ENCODE measurements around the gene TM6SF1. TPM values are rescaled to one million over a fixed set of nuclear protein-coding genes. Genes with fewer than 3 reads are reported as not detected.

The TM6SF1 gene
- total RNA-seq, 3 donors from 2014 or later (not counting 1 experiment from before 2014, with no cell fraction given): 10.4 to 15.5 (median 12.6) TPM

DNA sequence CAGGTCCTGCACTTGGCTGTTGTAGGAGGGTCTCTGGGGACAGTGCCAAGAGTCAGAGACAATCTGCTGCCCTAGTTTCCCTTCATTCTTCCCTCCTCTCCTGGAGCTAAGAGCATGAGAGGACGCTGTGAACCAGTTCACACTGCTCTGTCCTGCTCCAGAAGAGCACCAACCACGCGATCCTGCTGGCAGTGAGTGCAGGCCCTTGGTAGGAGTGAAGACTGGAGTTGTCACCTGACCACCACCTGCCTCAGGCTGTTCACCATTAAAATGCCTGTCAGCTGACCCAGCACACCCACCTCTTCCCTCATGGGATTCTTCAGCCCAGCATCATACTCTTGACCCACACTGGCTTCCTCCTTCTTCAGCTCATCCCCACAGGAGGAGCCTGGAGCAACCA, 2.9 kb downstream of the TM6SF1 start:
- Mint-ChIP-seq H3K27ac (peak overlapping the region; percentile 69 to 96), H3K4me3 (peak overlapping the region; percentile 59), H3K4me1 (peaks cover 26 to 41% of the 10 kb centered on the region in 2 donors), H3K27me3 (ENCODE audit: low read depth in 2 of 2) (peaks cover 0 to 3% of the 10 kb centered on the region in 2 donors), H3K36me3 (no peaks in the 10 kb centered on the region), H3K9me3 (no peaks in the 10 kb centered on the region)
- 88% methylated on average over 3 of the region's 3 CpGs for WGBS (ENCODE audit: insufficient coverage)
- intact Hi-C loops (cut with micrococcal nuclease): no loop called here
- TF ChIP-seq, protein P1, sequence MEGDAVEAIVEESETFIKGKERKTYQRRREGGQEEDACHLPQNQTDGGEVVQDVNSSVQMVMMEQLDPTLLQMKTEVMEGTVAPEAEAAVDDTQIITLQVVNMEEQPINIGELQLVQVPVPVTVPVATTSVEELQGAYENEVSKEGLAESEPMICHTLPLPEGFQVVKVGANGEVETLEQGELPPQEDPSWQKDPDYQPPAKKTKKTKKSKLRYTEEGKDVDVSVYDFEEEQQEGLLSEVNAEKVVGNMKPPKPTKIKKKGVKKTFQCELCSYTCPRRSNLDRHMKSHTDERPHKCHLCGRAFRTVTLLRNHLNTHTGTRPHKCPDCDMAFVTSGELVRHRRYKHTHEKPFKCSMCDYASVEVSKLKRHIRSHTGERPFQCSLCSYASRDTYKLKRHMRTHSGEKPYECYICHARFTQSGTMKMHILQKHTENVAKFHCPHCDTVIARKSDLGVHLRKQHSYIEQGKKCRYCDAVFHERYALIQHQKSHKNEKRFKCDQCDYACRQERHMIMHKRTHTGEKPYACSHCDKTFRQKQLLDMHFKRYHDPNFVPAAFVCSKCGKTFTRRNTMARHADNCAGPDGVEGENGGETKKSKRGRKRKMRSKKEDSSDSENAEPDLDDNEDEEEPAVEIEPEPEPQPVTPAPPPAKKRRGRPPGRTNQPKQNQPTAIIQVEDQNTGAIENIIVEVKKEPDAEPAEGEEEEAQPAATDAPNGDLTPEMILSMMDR (IDR thresholded peaks at IDR 0.05): no peak
- Histone ChIP-seq H3K27me3 (ENCODE audit: control insufficient read depth, insufficient read depth, low read length) (no peaks in the 10 kb centered on the region), H3K36me3 (ENCODE audit: control insufficient read depth, insufficient read depth, low read length) (no peaks in the 10 kb centered on the region), H3K27ac (ENCODE audit: low read length) (no peak overlapping the region), H3K9me3 (ENCODE audit: control insufficient read depth, insufficient read depth, low read length) (no peaks in the 10 kb centered on the region), H3K4me3 (ENCODE audit: low read length) (no peak overlapping the region), H3K4me1 (ENCODE audit: control insufficient read depth, insufficient read depth, low read length) (peaks cover 25% of the 10 kb centered on the region)
- DNase-seq (no peak), ATAC-seq (no peak)

DNA sequence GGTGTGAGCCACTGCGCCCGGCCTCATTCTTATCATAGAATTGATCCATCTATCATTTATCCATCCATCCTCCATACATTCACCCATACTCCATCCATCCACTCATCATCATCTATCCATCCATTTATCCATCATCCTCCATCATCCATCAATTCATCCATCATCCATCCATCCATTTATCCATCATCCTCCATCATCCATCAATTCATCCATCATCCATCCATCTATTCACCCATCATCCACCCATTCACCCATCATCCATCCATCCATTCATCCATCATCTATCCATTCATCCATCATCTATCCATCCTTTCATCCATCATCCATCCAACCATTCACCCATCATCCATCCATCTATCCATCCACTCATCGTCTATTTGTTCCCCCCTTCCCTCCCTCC, 3.7 kb downstream of the TM6SF1 start:
- Mint-ChIP-seq H3K27ac (no peak overlapping the region), H3K36me3 (no peaks in the 10 kb centered on the region), H3K27me3 (ENCODE audit: low read depth in 2 of 2) (no peaks in the 10 kb centered on the region), H3K4me3 (no peak overlapping the region), H3K4me1 (peaks cover 26 to 41% of the 10 kb centered on the region in 2 donors), H3K9me3 (no peaks in the 10 kb centered on the region)
- ATAC-seq (no peak), DNase-seq (no peak)
- no peak overlapping the region for H3K27ac ChIP-seq (ENCODE audit: low read length)
- H3K4me1 ChIP-seq (ENCODE audit: control insufficient read depth, insufficient read depth, low read length): peaks cover 25% of the 10 kb centered on the region
- H3K36me3 ChIP-seq (ENCODE audit: control insufficient read depth, insufficient read depth, low read length): peaks cover 5% of the 10 kb centered on the region
- TF ChIP-seq, protein P1 (IDR thresholded peaks at IDR 0.05): no peak
- no peaks in the 10 kb centered on the region for H3K9me3 ChIP-seq (ENCODE audit: control insufficient read depth, insufficient read depth, low read length)
- no peak overlapping the region for H3K4me3 ChIP-seq (ENCODE audit: low read length)
- intact Hi-C loops (cut with micrococcal nuclease): no loop called here
- no peaks in the 10 kb centered on the region for H3K27me3 ChIP-seq (ENCODE audit: control insufficient read depth, insufficient read depth, low read length)
- WGBS (ENCODE audit: insufficient coverage): 95% methylated on average over 3 of the region's 3 CpGs

DNA sequence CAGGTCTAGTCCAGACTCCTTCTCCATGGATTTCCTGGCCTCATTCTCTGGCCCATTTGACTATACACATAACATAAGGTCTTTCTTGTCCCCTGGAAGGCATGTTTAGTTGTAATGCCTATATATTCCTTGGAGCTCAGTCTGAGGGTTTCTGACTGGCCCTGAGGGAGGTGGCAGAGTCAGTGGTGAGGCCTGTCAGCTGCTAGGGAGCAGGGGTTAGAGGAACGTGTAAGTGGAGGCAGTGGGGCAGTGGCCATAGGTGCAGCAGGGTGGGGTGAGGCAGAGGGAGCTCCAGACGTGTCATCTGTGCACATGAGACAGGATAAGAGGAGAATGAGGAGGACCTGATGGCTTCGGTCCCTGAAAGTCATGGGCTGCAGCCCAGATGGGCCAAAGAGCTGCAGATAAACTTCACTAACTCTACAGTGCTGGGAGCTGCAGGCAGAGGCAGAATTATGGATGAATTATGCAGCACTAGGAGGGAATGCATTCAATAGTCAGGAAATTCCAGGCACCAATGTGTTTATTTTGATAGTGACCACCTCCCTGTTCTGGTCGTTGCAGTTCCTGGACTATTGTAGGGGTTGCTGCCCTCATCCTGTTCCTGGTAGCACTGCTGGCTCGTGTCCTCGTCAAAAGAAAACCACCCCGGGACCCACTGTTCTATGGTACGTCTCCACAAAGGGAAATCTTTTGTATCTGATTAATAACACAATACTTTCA, 4.9 kb downstream of the TM6SF1 start:
- no peaks in the 10 kb centered on the region for H3K27me3 Mint-ChIP-seq (ENCODE audit: low read depth in 2 of 2)

More for the DNA sequence above, 4.9 kb downstream of the TM6SF1 start:
- no peak overlapping the region for H3K4me3 Mint-ChIP-seq
- no peaks in the 10 kb centered on the region for H3K9me3 Mint-ChIP-seq
- H3K27ac Mint-ChIP-seq: no peak overlapping the region
- TF ChIP-seq, protein P1 (IDR thresholded peaks at IDR 0.05): no peak
- Histone ChIP-seq H3K9me3 (ENCODE audit: control insufficient read depth, insufficient read depth, low read length) (no peaks in the 10 kb centered on the region), H3K27me3 (ENCODE audit: control insufficient read depth, insufficient read depth, low read length) (no peaks in the 10 kb centered on the region), H3K4me1 (ENCODE audit: control insufficient read depth, insufficient read depth, low read length) (peaks cover 19% of the 10 kb centered on the region), H3K4me3 (ENCODE audit: low read length) (no peak overlapping the region), H3K27ac (ENCODE audit: low read length) (no peak overlapping the region), H3K36me3 (ENCODE audit: control insufficient read depth, insufficient read depth, low read length) (peaks cover 10% of the 10 kb centered on the region)
- 82% methylated on average over 7 of the region's 8 CpGs for WGBS (ENCODE audit: insufficient coverage)
- intact Hi-C loops (cut with micrococcal nuclease): no loop called here
- no peaks in the 10 kb centered on the region for H3K36me3 Mint-ChIP-seq
- DNase-seq: no peak
- H3K4me1 Mint-ChIP-seq: peaks cover 26 to 35% of the 10 kb centered on the region in 2 donors
- ATAC-seq: no peak
